ENCODE results near the gene MRM1. TPM values are rescaled to one million over a fixed set of nuclear protein-coding genes. Genes with fewer than 3 reads are reported as not detected.

MRM1 gene
- polyA plus RNA-seq, 2 of the 4 experiments (the other 2 are of a cell fraction), result 12.7 to 21.7 TPM

- Histone ChIP-seq H3K4me2 (no peak overlapping the region), H3K9me3 (no peaks in the 10 kb centered on the region), H3K27ac (no peak overlapping the region), H3K4me1 (0 out of 3 replicates have a peak, but pooled peaks cover 5% of the 10 kb centered on the region), H3K4me3 (no peak overlapping the region)
- ATAC-seq (no peak), FAIRE-seq (no peak), DNase-seq (ENCODE audit: low read depth in 1 of 2, low spot score in 1 of 2) (no peak)
- WGBS (ENCODE audit: missing lambda C conversion rate), result 58% methylated on average over 3 of the region's 3 CpGs
- TF ChIP-seq EP300 (IDR thresholded peaks at IDR 0.05) (no peak), FOSB (CRISPR knock-in tag; IDR thresholded peaks at IDR 0.05) (no peak), JUNB (IDR thresholded peaks at IDR 0.05) (no peak), MAFK (IDR thresholded peaks at IDR 0.05; ENCODE audit: partially characterized antibody) (no peak)
- POLR2A ChIA-PET, result no interaction called here
- CTCF ChIA-PET, result interaction anchor here (0.6 to 2.2 kb wide), 2 partner anchors 314 to 394 kb away, joined by 3 to 6 read pairs; no protein-coding TSS in a partner anchor
Measured at GRCh38 chr17:36653374-36653773, 52.0 kb downstream of the MRM1 start.

GRCh38 chr17:36653856-36654255, 52.5 kb downstream of the MRM1 start:
- Histone ChIP-seq H3K9me3 (no peaks in the 10 kb centered on the region), H3K4me2 (no peak overlapping the region), H3K4me1 (0 out of 3 replicates have a peak, but pooled peaks cover 5% of the 10 kb centered on the region), H3K4me3 (no peak overlapping the region), H3K27ac (no peak overlapping the region)
- POLR2A ChIA-PET, result no interaction called here
- ATAC-seq, result no peak
- no peak for FAIRE-seq
- TF ChIP-seq RARB (CRISPR knock-in tag; IDR thresholded peaks at IDR 0.05), result no peak
- no peak for TF ChIP-seq TP53 (CRISPR knock-in tag; IDR thresholded peaks at IDR 0.05)
- TF ChIP-seq, protein P1, sequence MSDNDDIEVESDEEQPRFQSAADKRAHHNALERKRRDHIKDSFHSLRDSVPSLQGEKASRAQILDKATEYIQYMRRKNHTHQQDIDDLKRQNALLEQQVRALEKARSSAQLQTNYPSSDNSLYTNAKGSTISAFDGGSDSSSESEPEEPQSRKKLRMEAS (IDR thresholded peaks at IDR 0.05), result no peak
- TF ChIP-seq CHD4 (IDR thresholded peaks at IDR 0.05; ENCODE audit: borderline replicate concordance), result no peak
- TF ChIP-seq KDM5A (IDR thresholded peaks at IDR 0.05), result no peak
- TF ChIP-seq TFCP2L1 (CRISPR knock-in tag; IDR thresholded peaks at IDR 0.05), result no peak
- no peak for TF ChIP-seq HDAC2 (IDR thresholded peaks at IDR 0.05)
- TF ChIP-seq HOXB5 (CRISPR knock-in tag; IDR thresholded peaks at IDR 0.05), result no peak
- no peak for TF ChIP-seq ZSCAN20 (CRISPR knock-in tag; IDR thresholded peaks at IDR 0.05)
- no peak for TF ChIP-seq POLR2A (IDR thresholded peaks at IDR 0.05; ENCODE audit: low read length)
- TF ChIP-seq ZC3H11A (IDR thresholded peaks at IDR 0.05), result no peak
- no peak for TF ChIP-seq EP300 (IDR thresholded peaks at IDR 0.05)
- TF ChIP-seq CHD2 (IDR thresholded peaks at IDR 0.05; ENCODE audit: low read length, partially characterized antibody), result no peak
- no peak for TF ChIP-seq HOXB13 (CRISPR knock-in tag; IDR thresholded peaks at IDR 0.05; ENCODE audit: low read depth)
- TF ChIP-seq RCOR1 (IDR thresholded peaks at IDR 0.05; ENCODE audit: low read depth, low read length), result no peak
- TF ChIP-seq ESRRA (IDR thresholded peaks at IDR 0.05; ENCODE audit: borderline replicate concordance, low read length), result no peak
- no peak for TF ChIP-seq NPAS2 (CRISPR knock-in tag; IDR thresholded peaks at IDR 0.05; ENCODE audit: borderline replicate concordance)
- no peak for TF ChIP-seq PHF8 (IDR thresholded peaks at IDR 0.05; ENCODE audit: borderline replicate concordance, low read depth)
- DNase-seq (ENCODE audit: low read depth in 1 of 2, low spot score in 1 of 2), result no peak
- CTCF ChIA-PET, result interaction anchor here (0.6 to 2.2 kb wide), 2 partner anchors 314 to 394 kb away, joined by 3 to 6 read pairs; no protein-coding TSS in a partner anchor
- 56% methylated on average over 13 of the region's 13 CpGs for WGBS (ENCODE audit: missing lambda C conversion rate)

- ChIA-PET CTCF (interaction anchor here (1.0 to 2.9 kb wide), 13 partner anchors 11 to 519 kb away, joined by 3 to 14 read pairs (median 4); no protein-coding TSS in a partner anchor), POLR2A (no interaction called here)
- no peaks in the 10 kb centered on the region for H3K9me3 ChIP-seq
- no peak overlapping the region for H3K4me2 ChIP-seq
- TF ChIP-seq SMC3 (IDR thresholded peaks at IDR 0.05) (no peak), ZFP36 (IDR thresholded peaks at IDR 0.05; ENCODE audit: borderline replicate concordance, partially characterized antibody) (no peak), HOXB5 (CRISPR knock-in tag; IDR thresholded peaks at IDR 0.05) (no peak), TFCP2L1 (CRISPR knock-in tag; IDR thresholded peaks at IDR 0.05) (no peak), MYC (IDR thresholded peaks at IDR 0.05; ENCODE audit: borderline replicate concordance, low read length) (no peak), ZSCAN20 (CRISPR knock-in tag; IDR thresholded peaks at IDR 0.05) (no peak), FOSB (CRISPR knock-in tag; IDR thresholded peaks at IDR 0.05) (no peak)
- H3K27ac ChIP-seq, result no peak overlapping the region
- 0 out of 3 replicates have a peak, but pooled peaks cover 5% of the 10 kb centered on the region for H3K4me1 ChIP-seq
- no peak for DNase-seq (ENCODE audit: low read depth in 1 of 2, low spot score in 1 of 2)
- FAIRE-seq, result no peak
- 62% methylated on average over 7 of the region's 7 CpGs for WGBS (ENCODE audit: missing lambda C conversion rate)
- no peak overlapping the region for H3K4me3 ChIP-seq
- no peak for ATAC-seq
Measured at GRCh38 chr17:36655726-36656125, 54.3 kb downstream of the MRM1 start.
